ENCODE results near the gene FOXR1. TPM values are rescaled to one million over a fixed set of nuclear protein-coding genes. Genes with fewer than 3 reads are reported as not detected.
"Not testable (repeated sequence)": the region's sequence is repeated elsewhere in the genome, so short reads cannot be mapped to it uniquely, and the experiment has no call there.

The FOXR1 gene
- total RNA-seq, 8 experiments from 2014 or later: not detected

DNA sequence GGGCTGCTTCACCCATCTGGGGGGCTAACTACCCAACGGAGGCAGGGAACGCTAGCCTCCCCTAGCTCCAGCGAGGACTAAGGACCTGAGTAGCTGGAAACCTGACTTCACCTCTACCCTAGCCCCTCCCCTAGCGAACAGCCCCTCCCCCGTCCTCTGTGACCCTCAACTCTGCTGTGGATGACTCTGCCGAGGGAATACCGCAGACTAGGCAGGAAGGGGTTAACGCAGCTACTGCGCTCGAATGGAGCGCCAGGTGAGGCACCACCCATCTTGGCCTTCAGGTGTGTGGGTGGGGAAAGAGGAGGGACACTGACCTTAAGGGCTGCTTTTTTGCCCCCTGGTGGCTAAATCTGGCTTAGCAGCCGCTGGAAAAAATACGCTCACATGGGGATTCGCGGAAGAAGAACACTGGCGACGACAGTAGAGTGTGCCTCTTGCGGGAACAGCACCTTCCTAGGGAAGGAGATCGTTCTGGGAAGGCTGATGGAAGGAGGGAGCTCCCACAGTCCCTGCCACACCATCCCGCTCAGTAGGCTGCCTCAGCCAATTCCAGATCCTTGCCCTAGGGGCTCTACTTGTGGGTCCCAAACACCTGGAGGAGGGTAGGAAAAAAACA lies 41.4 kb upstream of the FOXR1 start:
- peak in 1 of 8 experiments; percentile 8 for ATAC-seq (replicated peaks in 6 of 8)
- H3K4me1 ChIP-seq (replicated peaks in 1 of 2): peaks cover 15 to 19% of the 10 kb centered on the region in 2 donors
- WGBS, 10 experiments: 0 to 17% (median 0%) methylated on average over 1 to 7 of the region's 20 CpGs; no CpG with 5 or more reads in 4 of the 10 experiments
- peak overlapping the region; percentile 81 to 91 for H3K27ac ChIP-seq
- H3K4me3 ChIP-seq: peak overlapping the region; percentile 53 to 100 (median 86)
- in situ Hi-C loops (cut with MboI; ENCODE audit: low pct_unique_long_range_greater_than_20kb in 2 of 9, low sequenced_read_pairs in 9 of 9, unreplicated experiment in 9 of 9): loop anchor here in 1 of 9 experiments (25.0 kb wide), 1 partner anchor 243 kb away; the partner anchor contains the start of gene TREH

DNA sequence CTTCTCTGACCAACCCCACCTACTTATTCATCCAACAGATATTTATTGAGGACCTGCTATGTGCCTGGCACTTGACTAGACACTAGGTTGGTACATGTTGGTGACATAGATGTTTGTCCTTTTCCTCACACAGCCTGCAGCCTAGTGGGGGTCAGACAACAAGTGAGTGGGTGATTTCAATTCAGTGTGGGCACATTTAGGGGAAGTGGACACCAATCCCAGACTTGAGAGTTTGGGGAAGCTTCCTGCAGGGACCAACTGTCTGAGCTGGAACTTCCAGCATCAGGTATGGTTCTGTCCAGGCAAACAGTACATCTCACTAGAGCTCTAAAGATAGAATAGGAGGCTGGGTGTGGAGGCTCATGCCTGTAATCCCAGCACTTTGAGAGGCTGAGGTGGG lies 40.0 kb upstream of the FOXR1 start:
- Histone ChIP-seq H3K27ac (no peak overlapping the region), H3K4me1 (replicated peaks in 1 of 2) (peaks cover 10 to 13% of the 10 kb centered on the region in 2 donors), H3K4me3 (no peak overlapping the region)
- no peak for ATAC-seq (replicated peaks in 6 of 8)
- in situ Hi-C loops (cut with MboI; ENCODE audit: low pct_unique_long_range_greater_than_20kb in 2 of 9, low sequenced_read_pairs in 9 of 9, unreplicated experiment in 9 of 9): loop anchor here in 1 of 9 experiments (25.0 kb wide), 1 partner anchor 244 kb away; the partner anchor contains the start of gene TREH

DNA sequence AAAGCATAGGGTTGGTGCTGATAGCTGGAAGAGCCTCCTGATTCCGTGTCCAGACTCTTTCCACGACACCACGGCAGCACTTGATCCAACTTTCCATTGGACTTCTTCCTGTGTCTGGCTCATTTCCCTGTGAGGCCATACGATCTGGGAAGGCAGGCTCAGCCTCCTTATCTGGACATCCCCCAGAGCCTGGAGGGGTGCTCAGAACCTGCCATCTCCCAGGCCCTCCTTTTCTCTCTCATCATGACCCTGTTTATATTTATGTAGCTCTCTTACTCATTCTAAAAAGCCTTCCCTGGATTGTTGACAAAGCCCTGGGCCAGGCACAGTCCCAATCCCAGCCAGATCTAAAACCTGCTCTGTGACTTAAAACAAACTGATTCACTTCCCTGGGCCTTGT lies 38.1 kb upstream of the FOXR1 start:
- Histone ChIP-seq H3K27ac (no peak overlapping the region), H3K4me3 (no peak overlapping the region), H3K4me1 (replicated peaks in 1 of 2) (peaks cover 5 to 7% of the 10 kb centered on the region in 2 donors)
- in situ Hi-C loops (cut with MboI; ENCODE audit: low pct_unique_long_range_greater_than_20kb in 2 of 9, low sequenced_read_pairs in 9 of 9, unreplicated experiment in 9 of 9): loop anchor here in 1 of 9 experiments (25.0 kb wide), 1 partner anchor 246 kb away; the partner anchor contains the start of gene TREH
- no peak for ATAC-seq (replicated peaks in 6 of 8)
- 10 to 81% (median 45%) methylated on average over 1 to 4 of the region's 4 CpGs; no CpG with 5 or more reads in 2 of the 10 experiments for WGBS, 10 experiments

DNA sequence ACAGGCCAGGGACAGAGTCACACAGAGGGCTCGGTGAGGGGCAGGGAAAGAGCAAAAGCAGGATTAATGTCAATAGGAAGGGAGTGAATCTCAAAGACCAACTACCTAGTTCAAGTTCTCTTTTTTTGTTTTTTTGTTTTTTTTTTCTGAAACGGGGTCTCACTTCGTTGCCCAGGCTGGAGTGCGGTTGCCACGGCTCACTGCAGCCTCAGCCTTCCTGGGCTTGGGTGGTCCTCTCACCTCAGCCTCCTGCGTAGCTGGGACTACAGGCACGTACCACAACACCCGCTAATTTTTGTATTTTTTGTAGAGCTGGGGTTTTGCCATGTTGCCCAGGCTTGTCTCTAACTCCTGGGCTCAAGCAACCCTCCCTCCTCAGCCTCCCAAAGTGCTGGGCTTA lies 36.2 kb upstream of the FOXR1 start:
- Histone ChIP-seq H3K4me3 (no peak overlapping the region), H3K27ac (no peak overlapping the region), H3K4me1 (replicated peaks in 1 of 2) (peaks cover 19 to 20% of the 10 kb centered on the region in 2 donors)
- in situ Hi-C loops (cut with MboI; ENCODE audit: low pct_unique_long_range_greater_than_20kb in 2 of 9, low sequenced_read_pairs in 9 of 9, unreplicated experiment in 9 of 9): loop anchor here in 1 of 9 experiments (25.0 kb wide), 1 partner anchor 248 kb away; the partner anchor contains the start of gene TREH
- no peak for ATAC-seq (replicated peaks in 6 of 8)
- 60 to 100% (median 95%) methylated on average over 1 to 8 of the region's 8 CpGs; no CpG with 5 or more reads in 1 of the 10 experiments for WGBS, 10 experiments

DNA sequence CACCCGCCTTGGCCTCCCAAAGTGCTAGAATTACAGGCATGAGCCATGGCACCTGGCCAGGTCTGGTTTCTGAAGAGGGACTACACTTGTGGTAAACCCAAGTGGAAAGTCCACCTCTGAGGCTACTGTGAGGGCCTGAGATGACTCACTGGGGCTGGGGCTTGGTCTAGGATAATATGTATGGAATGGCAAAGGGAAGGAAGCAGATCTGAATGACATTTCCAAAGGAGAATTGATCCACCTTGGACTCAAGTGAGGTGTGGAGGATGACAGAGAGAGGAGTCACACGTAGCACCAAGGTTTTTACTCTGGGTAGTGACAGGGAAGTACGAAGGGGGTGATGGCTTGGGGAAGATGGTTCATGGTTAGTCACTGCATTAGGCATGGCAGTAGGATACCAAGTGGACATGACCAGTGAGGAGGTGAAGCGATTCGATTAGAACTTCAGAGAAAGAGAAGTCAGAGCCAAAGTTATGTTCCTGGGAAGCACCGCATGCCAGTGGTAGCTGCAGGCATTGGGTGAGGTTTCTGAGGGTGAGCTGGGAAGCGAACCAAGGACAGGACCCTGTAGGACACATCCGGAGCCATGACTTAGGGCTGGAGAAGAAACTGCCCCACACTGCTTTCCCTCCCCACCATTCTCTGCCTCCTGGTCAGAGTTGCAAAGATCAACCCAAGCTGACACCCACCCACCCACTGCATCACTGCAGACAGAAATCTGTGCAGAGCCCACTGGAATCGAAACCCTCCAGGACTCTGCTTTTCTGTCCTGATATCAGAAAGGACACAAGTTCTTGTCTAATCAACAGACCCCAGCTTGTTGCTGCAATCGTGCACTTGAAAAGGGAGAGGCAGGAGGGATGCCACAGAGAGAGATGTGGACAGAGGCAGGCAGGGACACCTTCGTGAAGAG lies 32.8 kb upstream of the FOXR1 start:
- WGBS, 10 experiments: 34 to 89% (median 72%) methylated on average over 1 to 9 of the region's 11 CpGs
- peak in 3 of 8 experiments; percentile 3 to 73 (median 57) for ATAC-seq (replicated peaks in 6 of 8)
- Histone ChIP-seq H3K4me3 (no peak overlapping the region), H3K27ac (peak overlapping the region in 1 of 2 donors; percentile 36), H3K4me1 (replicated peaks in 1 of 2) (peaks cover 20 to 21% of the 10 kb centered on the region in 2 donors)
- in situ Hi-C loops (cut with MboI; ENCODE audit: low pct_unique_long_range_greater_than_20kb in 2 of 9, low sequenced_read_pairs in 9 of 9, unreplicated experiment in 9 of 9): loop anchor here in 1 of 9 experiments (25.0 kb wide), 1 partner anchor 251 kb away; the partner anchor contains the start of gene TREH

DNA sequence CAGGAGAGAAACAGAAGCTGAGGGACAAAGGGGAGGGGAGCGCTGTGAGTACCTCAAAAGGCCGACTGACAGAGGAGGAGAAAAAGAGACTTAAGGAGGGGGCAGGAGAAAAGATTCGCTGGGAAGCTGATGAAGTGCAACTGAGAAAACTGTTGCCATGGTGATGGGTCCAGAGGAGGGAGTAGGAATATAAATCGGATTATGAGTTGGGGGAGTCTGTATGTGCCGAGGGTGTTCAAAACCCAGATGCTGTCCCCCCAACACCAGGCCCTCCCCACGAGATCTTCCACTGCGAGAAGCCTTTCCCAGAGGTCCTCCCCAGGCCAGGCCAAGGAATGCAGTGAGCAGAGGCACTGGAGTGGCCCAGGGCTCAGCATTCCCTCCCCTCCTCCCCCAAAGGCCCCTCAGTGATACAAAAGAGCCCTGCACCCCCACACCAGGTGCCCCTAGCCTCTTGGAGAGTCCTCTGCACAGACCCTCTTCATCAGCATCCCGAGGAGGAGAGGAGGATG lies 32.1 kb upstream of the FOXR1 start:
- Histone ChIP-seq H3K4me1 (replicated peaks in 1 of 2) (peaks cover 20 to 21% of the 10 kb centered on the region in 2 donors), H3K27ac (peak overlapping the region in 1 of 2 donors; percentile 36), H3K4me3 (no peak overlapping the region)
- in situ Hi-C loops (cut with MboI; ENCODE audit: low pct_unique_long_range_greater_than_20kb in 2 of 9, low sequenced_read_pairs in 9 of 9, unreplicated experiment in 9 of 9): loop anchor here in 1 of 9 experiments (25.0 kb wide), 1 partner anchor 252 kb away; the partner anchor contains the start of gene TREH
- ATAC-seq (replicated peaks in 6 of 8): peak in 5 of 8 experiments; percentile 2 to 28 (median 21)
- 15 to 60% (median 42%) methylated on average over 1 to 6 of the region's 8 CpGs; no CpG with 5 or more reads in 4 of the 10 experiments for WGBS, 10 experiments

DNA sequence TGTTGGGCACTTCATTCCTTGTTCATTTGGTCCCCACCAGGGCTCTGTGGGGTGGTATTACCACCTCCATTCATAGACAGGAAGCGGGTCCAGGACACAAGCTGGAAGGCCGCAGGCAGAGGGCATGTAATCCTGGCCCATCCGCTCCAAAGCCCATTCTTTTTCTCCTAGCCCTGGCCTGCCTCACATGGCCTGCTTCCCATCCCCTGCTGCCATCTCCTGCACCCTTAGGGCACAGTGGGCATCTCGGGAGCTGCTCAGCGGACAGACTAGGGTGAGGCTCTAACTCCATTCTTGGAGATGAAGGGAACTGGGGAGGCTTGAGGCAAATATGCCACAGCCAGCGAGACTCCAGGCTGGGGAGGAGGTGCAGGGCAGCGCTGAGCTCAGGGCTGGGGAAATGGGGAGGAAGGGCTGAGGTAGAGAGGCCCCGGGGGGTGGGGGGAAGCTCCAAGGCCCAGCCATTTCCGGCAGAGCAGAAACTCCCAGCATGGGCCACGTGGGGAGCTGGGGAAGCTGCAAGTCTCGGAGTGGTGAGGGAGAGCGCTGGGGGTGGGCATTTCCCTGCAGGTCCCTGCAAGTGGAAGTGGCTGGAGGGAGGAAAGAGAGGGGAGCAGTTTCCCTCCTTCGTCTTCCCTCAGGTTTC lies 31.5 kb upstream of the FOXR1 start:
- ATAC-seq (replicated peaks in 6 of 8): peak; percentile 69 to 95 (median 94)
- peak overlapping the region; percentile 24 to 33 for H3K27ac ChIP-seq
- 20 to 80% (median 65%) methylated on average over 1 to 2 of the region's 13 CpGs; no CpG with 5 or more reads in 6 of the 10 experiments for WGBS, 10 experiments

DNA sequence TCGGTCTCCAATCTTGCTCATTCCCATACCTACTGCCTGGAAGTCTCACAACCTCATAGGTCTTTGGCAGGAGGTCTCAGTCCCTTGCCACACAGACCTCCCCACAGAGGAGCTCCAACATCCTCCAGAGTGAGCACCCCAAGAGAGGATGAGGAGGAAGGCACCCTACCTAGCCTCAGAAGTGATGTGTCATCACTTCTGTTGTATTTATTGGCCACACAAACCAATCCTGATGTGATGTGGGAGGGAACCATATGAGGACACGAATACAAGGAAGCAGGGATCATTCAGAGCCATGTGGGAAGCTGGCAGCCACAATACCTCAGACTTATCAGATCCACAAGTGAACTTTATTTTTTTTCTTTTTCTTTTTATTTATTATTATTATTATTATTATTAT lies 24.5 kb upstream of the FOXR1 start:
- Histone ChIP-seq H3K27ac (no peak overlapping the region), H3K4me3 (no peak overlapping the region), H3K4me1 (replicated peaks in 1 of 2) (no peaks in the 10 kb centered on the region)
- in situ Hi-C loops (cut with MboI; ENCODE audit: low pct_unique_long_range_greater_than_20kb in 2 of 9, low sequenced_read_pairs in 9 of 9, unreplicated experiment in 9 of 9): loop anchor here in 1 of 9 experiments (25.0 kb wide), 1 partner anchor 260 kb away; the partner anchor contains the start of gene TREH
- WGBS, 10 experiments: 0 to 100% (median 65%) methylated on average over 1 of the region's 2 CpGs; no CpG with 5 or more reads in 2 of the 10 experiments
- no peak for ATAC-seq (replicated peaks in 6 of 8)

More for the DNA sequence above, 31.5 kb upstream of the FOXR1 start:
- no peak overlapping the region for H3K4me3 ChIP-seq
- in situ Hi-C loops (cut with MboI; ENCODE audit: low pct_unique_long_range_greater_than_20kb in 2 of 9, low sequenced_read_pairs in 9 of 9, unreplicated experiment in 9 of 9): loop anchor here in 1 of 9 experiments (25.0 kb wide), 1 partner anchor 253 kb away; the partner anchor contains the start of gene TREH
- H3K4me1 ChIP-seq (replicated peaks in 1 of 2): peaks cover 20 to 21% of the 10 kb centered on the region in 2 donors

DNA sequence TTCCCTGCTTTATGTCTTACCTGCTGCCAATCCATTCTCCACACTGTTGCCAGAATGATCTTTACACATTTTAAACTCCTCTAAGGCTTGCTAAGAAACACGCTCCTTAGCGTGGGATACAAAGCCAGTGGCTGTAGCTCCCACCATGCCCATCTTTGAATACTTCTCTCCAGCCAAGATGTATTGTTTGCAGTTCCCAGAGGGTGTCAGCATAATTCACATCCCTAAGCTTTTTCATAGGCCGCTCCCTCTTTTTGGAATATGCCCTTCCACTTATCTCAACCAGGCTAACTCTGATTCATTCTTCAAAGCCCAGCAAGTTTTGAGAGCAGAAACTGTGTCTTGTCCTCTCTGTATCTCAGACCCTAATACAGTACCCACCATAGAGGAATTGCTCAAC lies 23.6 kb upstream of the FOXR1 start:
- Histone ChIP-seq H3K4me3 (no peak overlapping the region), H3K27ac (no peak overlapping the region), H3K4me1 (replicated peaks in 1 of 2) (peaks cover 2 to 6% of the 10 kb centered on the region in 2 donors)
- in situ Hi-C loops (cut with MboI; ENCODE audit: low pct_unique_long_range_greater_than_20kb in 2 of 9, low sequenced_read_pairs in 9 of 9, unreplicated experiment in 9 of 9): loop anchor here in 1 of 9 experiments (25.0 kb wide), 1 partner anchor 261 kb away; the partner anchor contains the start of gene TREH
- peak in 3 of 8 experiments; percentile 46 to 53 (median 52) for ATAC-seq (replicated peaks in 6 of 8)
- 28 to 100% (median 58%) methylated on average over 1 to 3 of the region's 3 CpGs; no CpG with 5 or more reads in 1 of the 10 experiments for WGBS, 10 experiments

DNA sequence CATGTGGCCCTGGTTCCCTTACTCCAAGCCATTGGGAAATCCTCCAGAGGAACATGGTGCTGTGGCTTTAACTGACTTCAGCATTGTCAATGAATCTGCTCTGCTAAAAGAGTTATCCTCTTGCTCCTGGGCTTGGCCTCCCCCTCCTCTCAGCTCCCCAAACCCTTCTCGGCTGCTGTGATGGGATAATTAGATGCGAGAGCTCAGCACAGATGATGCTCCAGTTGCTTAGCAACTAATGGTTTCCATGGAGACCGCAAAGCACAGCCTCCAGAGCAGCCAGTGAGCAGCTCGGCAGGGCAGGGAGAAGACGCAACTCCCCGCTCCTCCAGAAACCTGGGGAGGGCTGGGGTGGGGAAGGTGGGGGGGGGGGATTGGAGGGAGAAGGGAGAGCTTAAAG lies 18.3 kb upstream of the FOXR1 start:
- Histone ChIP-seq H3K27ac (peak overlapping the region; percentile 42 to 60), H3K4me3 (no peak overlapping the region), H3K4me1 (replicated peaks in 1 of 2) (peaks cover 17 to 27% of the 10 kb centered on the region in 2 donors)
- ATAC-seq (replicated peaks in 6 of 8): peak in 5 of 8 experiments; percentile 92 to 96 (median 94)
- WGBS, 10 experiments: 0% methylated on average over 1 of the region's 6 CpGs; no CpG with 5 or more reads in 8 of the 10 experiments
- in situ Hi-C loops (cut with MboI; ENCODE audit: low pct_unique_long_range_greater_than_20kb in 2 of 9, low sequenced_read_pairs in 9 of 9, unreplicated experiment in 9 of 9): loop anchor here in 6 of 9 experiments (10.0 to 25.0 kb wide), 2 partner anchors 266 to 268 kb away; partner anchors contain the start of gene TREH (in 5 of the 6)

DNA sequence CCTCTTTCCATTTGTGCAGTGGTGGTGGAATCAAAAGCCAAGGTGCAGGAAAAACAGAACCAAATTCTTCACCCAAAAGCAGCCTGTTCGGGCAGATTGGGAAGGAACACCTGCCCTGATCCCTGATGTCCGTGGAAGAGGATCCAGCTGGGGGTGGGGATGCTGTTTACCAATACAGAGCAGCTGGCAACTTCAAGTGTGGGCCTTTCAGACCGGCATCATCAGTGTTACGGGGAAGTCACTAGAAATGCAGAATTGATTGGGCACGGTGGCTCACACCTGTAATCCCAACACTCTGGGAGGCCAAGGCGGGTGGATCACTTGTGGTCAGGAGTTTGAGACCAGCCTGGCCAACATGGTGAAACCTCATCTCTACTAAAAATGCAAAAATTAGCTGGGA lies 17.6 kb upstream of the FOXR1 start:
- peaks cover 17 to 27% of the 10 kb centered on the region in 2 donors for H3K4me1 ChIP-seq (replicated peaks in 1 of 2)
- in situ Hi-C loops (cut with MboI; ENCODE audit: low pct_unique_long_range_greater_than_20kb in 2 of 9, low sequenced_read_pairs in 9 of 9, unreplicated experiment in 9 of 9): loop anchor here in 6 of 9 experiments (10.0 to 25.0 kb wide), 2 partner anchors 267 to 269 kb away; partner anchors contain the start of gene TREH (in 5 of the 6)
- not testable (repeated sequence) for ATAC-seq (replicated peaks in 6 of 8); H3K4me3 ChIP-seq
- peak overlapping the region; percentile 42 to 60 for H3K27ac ChIP-seq
- WGBS, 10 experiments: 34 to 80% (median 70%) methylated on average over 1 to 5 of the region's 6 CpGs; no CpG with 5 or more reads in 6 of the 10 experiments

Data from motor neuron (in vitro differentiated cells).